IMR-90 (cell line): ENCODE results near the gene CHSY3. TPM values are rescaled to one million over a fixed set of nuclear protein-coding genes. Genes with fewer than 3 reads are reported as not detected.

Experiments
- ATAC-seq: fragments of 200-7000 bp; cut with Tn5 transposase; 2 replicates; pipeline ENCODE4 v1.9.1; 2020; ENCODE audit warnings: low read depth, mild to moderate bottlenecking, moderate library complexity
- BruUV-seq: library from RNA; stranded (reverse); fragments of 400-500 nt; replicated peaks from 2 replicates; lab custom pipeline; 2021; lab: Mats Ljungman, UMichigan
- CTCF ChIA-PET: fragments of 300-600 bp; formaldehyde crosslinking; extraction: SDS; loops from one replicate; lab custom pipeline; 2021; ENCODE audit warnings: antibody characterized with exemption; lab: Yijun Ruan, JAX
- POLR2A ChIA-PET: fragments of 300-600 bp; sonication (Branson Sonifier 250); formaldehyde crosslinking; loops from one replicate; lab custom pipeline; 2022; ENCODE audit warnings: antibody characterized with exemption; ENCODE audit not compliant: unreplicated experiment; lab: Charles Lee
- DNase-seq: peaks from one replicate; pipeline ENCODE4 v3.0.0; 2013
- H2AFZ ChIP-seq: replicated peaks from 2 replicates; pipeline ENCODE3; 2013; ENCODE audit warnings: low read length, mild to moderate bottlenecking; ENCODE audit not compliant: poor library complexity
- H2AK5ac ChIP-seq: 2 replicates; pipeline ENCODE4 v1.6.1; 2013; ENCODE audit warnings: low read depth, low read length, inconsistent platforms
- H2AK9ac ChIP-seq: replicated peaks from 2 replicates; pipeline ENCODE3; 2013; ENCODE audit warnings: mild to moderate bottlenecking, low read depth, low read length, moderate library complexity; ENCODE audit not compliant: poor library complexity
- H2BK120ac ChIP-seq: 2 replicates; pipeline ENCODE4 v1.6.1; 2013; ENCODE audit warnings: low read depth, low read length, inconsistent platforms
- H2BK15ac ChIP-seq: 3 replicates; pipeline ENCODE4 v1.6.1; 2013; ENCODE audit warnings: low read depth, low read length, inconsistent platforms
- H2BK20ac ChIP-seq: 2 replicates; pipeline ENCODE4 v1.6.1; 2013; ENCODE audit warnings: low read depth, mild to moderate bottlenecking, inconsistent platforms, low read length, moderate library complexity
- H2BK5ac ChIP-seq: 2 replicates; pipeline ENCODE4 v1.6.1; 2013; ENCODE audit warnings: mild to moderate bottlenecking, low read depth, low read length, inconsistent platforms; ENCODE audit not compliant: poor library complexity, severe bottlenecking
- H3K14ac ChIP-seq: replicated peaks from 2 replicates; pipeline ENCODE4 v1.6.1; 2013; ENCODE audit warnings: low read depth, low read length, inconsistent platforms
- H3K18ac ChIP-seq: 2 replicates; pipeline ENCODE4 v1.6.1; 2013; ENCODE audit warnings: low read depth, low read length, control low read depth
- H3K23ac ChIP-seq: 2 replicates; pipeline ENCODE4 v1.6.1; 2013; ENCODE audit warnings: low read depth, low read length, inconsistent platforms
- H3K27ac ChIP-seq: 2 replicates; pipeline ENCODE4 v1.5.1; 2013; ENCODE audit warnings: mild to moderate bottlenecking, control low read depth, low read length; ENCODE audit not compliant: insufficient read depth
- H3K27me3 ChIP-seq: 2 replicates; pipeline ENCODE4 v1.6.1; 2013; ENCODE audit warnings: low read length; ENCODE audit not compliant: control insufficient read depth, insufficient read depth
- H3K36me3 ChIP-seq: 2 replicates; pipeline ENCODE4 v1.6.1; 2013; ENCODE audit warnings: low read length, mixed read lengths; ENCODE audit not compliant: control insufficient read depth, insufficient read depth
- H3K4ac ChIP-seq: 2 replicates; pipeline ENCODE4 v1.6.1; 2013; ENCODE audit warnings: low read depth, low read length, inconsistent platforms
- H3K4me1 ChIP-seq: 2 replicates; pipeline ENCODE4 v1.6.1; 2013; ENCODE audit warnings: low read length, mixed read lengths; ENCODE audit not compliant: control insufficient read depth, insufficient read depth
- H3K4me2 ChIP-seq: 2 replicates; pipeline ENCODE4 v1.6.1; 2013; ENCODE audit warnings: low read depth, mild to moderate bottlenecking, control low read depth, low read length, moderate library complexity
- H3K4me3 ChIP-seq: 2 replicates; pipeline ENCODE4 v1.5.1; 2013; ENCODE audit warnings: low read depth, mild to moderate bottlenecking, control low read depth, low read length, moderate library complexity; ENCODE audit not compliant: insufficient read depth
- H3K56ac ChIP-seq: 2 replicates; pipeline ENCODE4 v1.6.1; 2013; ENCODE audit warnings: low read length, inconsistent platforms; ENCODE audit not compliant: insufficient read depth; ENCODE audit errors: extremely low read depth
- H3K79me1 ChIP-seq, 2 experiments: 2 replicates each; pipeline ENCODE4 v1.6.1; 2013; ENCODE audit warnings: low read length in 2 of 2, inconsistent platforms in 1 of 2, low read depth in 1 of 2
- H3K9ac ChIP-seq: 2 replicates; pipeline ENCODE4 v1.6.1; 2013; ENCODE audit warnings: low read depth, low read length, control low read depth
- H3K9me1 ChIP-seq: 2 replicates; pipeline ENCODE4 v1.6.1; 2013; ENCODE audit warnings: low read length, inconsistent platforms; ENCODE audit not compliant: insufficient read depth
- H3K9me3 ChIP-seq: 2 replicates; pipeline ENCODE4 v1.6.1; 2013; ENCODE audit warnings: low read length; ENCODE audit not compliant: control insufficient read depth, insufficient read depth
- H4K20me1 ChIP-seq: 2 replicates; pipeline ENCODE4 v1.6.1; 2013; ENCODE audit warnings: low read length, inconsistent platforms; ENCODE audit not compliant: insufficient read depth
- H4K5ac ChIP-seq: 2 replicates; pipeline ENCODE4 v1.6.1; 2013; ENCODE audit warnings: mild to moderate bottlenecking, low read depth, low read length, control low read depth
- H4K8ac ChIP-seq, 2 experiments: 2 replicates each; pipeline ENCODE4 v1.6.1; 2013; ENCODE audit warnings: low read depth in 2 of 2, low read length in 2 of 2, control low read depth in 1 of 2, inconsistent platforms in 1 of 2
- H4K91ac ChIP-seq: 2 replicates; pipeline ENCODE4 v1.6.1; 2013; ENCODE audit warnings: low read depth, low read length, inconsistent platforms; ENCODE audit not compliant: insufficient read depth
- BHLHE40 ChIP-seq: fragments of 150-350 bp; IDR thresholded peaks from 2 replicates; pipeline ENCODE4 v1.6.1; 2016; ENCODE audit warnings: mild to moderate bottlenecking, low read depth, low read length
- CEBPB ChIP-seq: IDR thresholded peaks from 2 replicates; pipeline ENCODE4 v1.6.1; 2012; ENCODE audit warnings: low read depth, low read length, improper control_type of control experiment
- CHD1 ChIP-seq: IDR thresholded peaks from 2 replicates; pipeline ENCODE4 v1.6.1; 2012; ENCODE audit warnings: low read depth, low read length, improper control_type of control experiment
- FOS ChIP-seq: fragments of 150-350 bp; IDR thresholded peaks from 2 replicates; pipeline ENCODE4 v1.6.1; 2016; ENCODE audit warnings: low read depth, low read length
- MAZ ChIP-seq: IDR thresholded peaks from 2 replicates; pipeline ENCODE4 v1.6.1; 2012; ENCODE audit warnings: low read depth, mild to moderate bottlenecking, low read length, improper control_type of control experiment, moderate library complexity, borderline replicate concordance
- MXI1 ChIP-seq: IDR thresholded peaks from 2 replicates; pipeline ENCODE4 v1.6.1; 2012; ENCODE audit warnings: low read depth, mild to moderate bottlenecking, low read length, moderate library complexity, borderline replicate concordance
- RAD21 ChIP-seq: IDR thresholded peaks from 2 replicates; pipeline ENCODE4 v1.6.1; 2012; ENCODE audit warnings: low read length, improper control_type of control experiment
- WGBS, 2 experiments: methylation state at CpG; one replicate each; pipeline versions ENCODE4 v1.1.5 to v1.1.7; 2013; ENCODE audit warnings: missing lambda C conversion rate in 2 of 2; ENCODE audit not compliant: insufficient read length in 1 of 2; ENCODE audit errors: extremely low coverage in 2 of 2; 5-methylcytosine and 5-hydroxymethylcytosine counted together
- dilution Hi-C: fragments of 300-500 bp; cut with HindIII; formaldehyde crosslinking; loops from one replicate; pipeline ENCODE4 v1.14.3; 2018; ENCODE audit warnings: low sequenced_read_pairs; ENCODE audit not compliant: unreplicated experiment
- in situ Hi-C: fragments of 300-500 bp; cut with MboI; formaldehyde crosslinking; loops from 3 replicates; pipeline ENCODE4 v1.14.3; 2019; ENCODE audit warnings: low sequenced_read_pairs, inconsistent platforms, mixed read lengths
- intact Hi-C: fragments of 100-400 bp; cut with micrococcal nuclease; formaldehyde crosslinking; loops from 2 replicates; pipeline ENCODE4 v1.10.0; 2022
- polyA plus RNA-seq, 3 experiments: library from polyadenylated mRNA; depleted of rRNA; stranded (reverse); fragments of >200 nt; gene quantifications; 2 replicates each; pipeline ENCODE4 v1.2.3, GENCODE V29; 2012; ENCODE audit warnings: low replicate concordance in 1 of 3
- total RNA-seq: library from RNA; depleted of rRNA; stranded (reverse); fragments of >200 nt; gene quantifications from 2 replicates; pipeline ENCODE4 v1.2.3, GENCODE V29; 2012
- TF ChIP-seq, protein P1 (sequence below): fragments of 150-350 bp; IDR thresholded peaks from 2 replicates; pipeline ENCODE4 v1.6.1; 2016; ENCODE audit warnings: low read depth, mild to moderate bottlenecking, low read length, moderate library complexity, borderline replicate concordance
- TF ChIP-seq, protein P2 (sequence below): conservative IDR thresholded peaks from 2 replicates; pipeline ENCODE4 v1.5.1; 2012; ENCODE audit warnings: mild to moderate bottlenecking, low read depth, low read length, improper control_type of control experiment

The CHSY3 gene
- total and polyA plus RNA-seq, 2 of the 4 experiments (the other 2 are of a cell fraction): 0.62 to 1.3 TPM

DNA sequence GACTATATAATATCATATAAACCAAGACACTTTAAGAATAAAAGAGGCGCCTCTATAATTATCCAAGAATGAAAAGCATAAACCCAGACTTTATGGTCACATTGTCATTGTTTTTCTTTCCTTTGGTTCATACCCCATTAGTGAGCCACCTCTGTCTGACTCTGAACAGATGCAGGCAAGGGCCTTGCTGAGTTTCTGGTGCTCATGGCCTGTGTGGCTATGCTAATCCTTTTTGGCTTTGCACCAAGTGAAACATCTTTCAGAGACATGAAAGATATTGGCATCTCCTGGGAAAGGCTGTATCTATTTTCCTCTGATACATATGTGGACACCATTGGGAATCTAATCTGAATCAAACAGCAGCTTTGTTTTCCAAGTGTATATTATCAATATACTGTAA is 222.5 kb downstream of the CHSY3 start:
- ATAC-seq (no peak), DNase-seq (no peak)
- Histone ChIP-seq H4K20me1 (no peaks in the 10 kb centered on the region), H2BK120ac (no peak overlapping the region), H3K4me2 (no peak overlapping the region), H2BK15ac (no peak overlapping the region), H3K18ac (no peak overlapping the region), H2BK5ac (no peak overlapping the region), H3K56ac (no peak overlapping the region), H3K79me1 (no peaks in the 10 kb centered on the region), H3K4me3 (no peak overlapping the region), H3K23ac (no peak overlapping the region), H3K27me3 (no peaks in the 10 kb centered on the region), H3K4ac (no peak overlapping the region), H4K91ac (no peak overlapping the region), H3K4me1 (no peaks in the 10 kb centered on the region), H2AK5ac (no peak overlapping the region), H3K9me3 (0 out of 2 replicates have a peak, but pooled peaks cover 2% of the 10 kb centered on the region), H3K9me1 (no peaks in the 10 kb centered on the region), H3K27ac (no peak overlapping the region), H3K14ac (no peak overlapping the region), H3K9ac (no peak overlapping the region), H4K5ac (no peak overlapping the region), H4K8ac (no peak overlapping the region), H3K36me3 (no peaks in the 10 kb centered on the region), H2AFZ (no peak overlapping the region), H2BK20ac (no peak overlapping the region), H2AK9ac (no peak overlapping the region)
- dilution Hi-C loops: no loop called here
- in situ Hi-C loops: no loop called here
- intact Hi-C loops: no loop called here
- no TSS peak for BruUV-seq
- ChIA-PET CTCF (no interaction called here), POLR2A (no interaction called here)
- TF ChIP-seq MXI1 (no peak), CEBPB (no peak), MAZ (no peak), FOS (no peak), BHLHE40 (no peak), RAD21 (no peak), CHD1 (no peak)
- TF ChIP-seq, protein P1, sequence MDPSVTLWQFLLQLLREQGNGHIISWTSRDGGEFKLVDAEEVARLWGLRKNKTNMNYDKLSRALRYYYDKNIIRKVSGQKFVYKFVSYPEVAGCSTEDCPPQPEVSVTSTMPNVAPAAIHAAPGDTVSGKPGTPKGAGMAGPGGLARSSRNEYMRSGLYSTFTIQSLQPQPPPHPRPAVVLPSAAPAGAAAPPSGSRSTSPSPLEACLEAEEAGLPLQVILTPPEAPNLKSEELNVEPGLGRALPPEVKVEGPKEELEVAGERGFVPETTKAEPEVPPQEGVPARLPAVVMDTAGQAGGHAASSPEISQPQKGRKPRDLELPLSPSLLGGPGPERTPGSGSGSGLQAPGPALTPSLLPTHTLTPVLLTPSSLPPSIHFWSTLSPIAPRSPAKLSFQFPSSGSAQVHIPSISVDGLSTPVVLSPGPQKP: no peak
- TF ChIP-seq, protein P2, sequence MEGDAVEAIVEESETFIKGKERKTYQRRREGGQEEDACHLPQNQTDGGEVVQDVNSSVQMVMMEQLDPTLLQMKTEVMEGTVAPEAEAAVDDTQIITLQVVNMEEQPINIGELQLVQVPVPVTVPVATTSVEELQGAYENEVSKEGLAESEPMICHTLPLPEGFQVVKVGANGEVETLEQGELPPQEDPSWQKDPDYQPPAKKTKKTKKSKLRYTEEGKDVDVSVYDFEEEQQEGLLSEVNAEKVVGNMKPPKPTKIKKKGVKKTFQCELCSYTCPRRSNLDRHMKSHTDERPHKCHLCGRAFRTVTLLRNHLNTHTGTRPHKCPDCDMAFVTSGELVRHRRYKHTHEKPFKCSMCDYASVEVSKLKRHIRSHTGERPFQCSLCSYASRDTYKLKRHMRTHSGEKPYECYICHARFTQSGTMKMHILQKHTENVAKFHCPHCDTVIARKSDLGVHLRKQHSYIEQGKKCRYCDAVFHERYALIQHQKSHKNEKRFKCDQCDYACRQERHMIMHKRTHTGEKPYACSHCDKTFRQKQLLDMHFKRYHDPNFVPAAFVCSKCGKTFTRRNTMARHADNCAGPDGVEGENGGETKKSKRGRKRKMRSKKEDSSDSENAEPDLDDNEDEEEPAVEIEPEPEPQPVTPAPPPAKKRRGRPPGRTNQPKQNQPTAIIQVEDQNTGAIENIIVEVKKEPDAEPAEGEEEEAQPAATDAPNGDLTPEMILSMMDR: no peak
- 100% methylated on average over 1 of the region's 1 CpG; no CpG with 5 or more reads in 1 of the 2 experiments for WGBS, 2 experiments
